ENCODE data around the gene FRMD3.

Gene FRMD3

GRCh38 chr9:83473488-83473971 lies 64.7 kb downstream of the FRMD3 start:
- DNase-seq (ENCODE audit: low spot score), result peak; percentile 12
- in situ Hi-C loops (cut with MboI; ENCODE audit: low pct_unique_long_range_greater_than_20kb, low sequenced_read_pairs, unreplicated experiment), result no loop called here
- TF ChIP-seq CTCF (IDR thresholded peaks at IDR 0.05; ENCODE audit: extremely low read depth, insufficient read depth, missing control alignments), result no peak

- in situ Hi-C loops (cut with MboI; ENCODE audit: low pct_unique_long_range_greater_than_20kb, low sequenced_read_pairs, unreplicated experiment), result no loop called here
- TF ChIP-seq CTCF (IDR thresholded peaks at IDR 0.05; ENCODE audit: extremely low read depth, insufficient read depth, missing control alignments), result no peak
- no peak for DNase-seq (ENCODE audit: low spot score)
Measured at GRCh38 chr9:83472764-83473163, 65.4 kb downstream of the FRMD3 start.

- in situ Hi-C loops (cut with MboI; ENCODE audit: low pct_unique_long_range_greater_than_20kb, low sequenced_read_pairs, unreplicated experiment), result no loop called here
- TF ChIP-seq CTCF (IDR thresholded peaks at IDR 0.05; ENCODE audit: extremely low read depth, insufficient read depth, missing control alignments), result no peak
- no peak for DNase-seq (ENCODE audit: low spot score)
Measured at GRCh38 chr9:83472221-83472665, 66.0 kb downstream of the FRMD3 start.

GRCh38 chr9:83471241-83471640 lies 67.0 kb downstream of the FRMD3 start:
- in situ Hi-C loops (cut with MboI; ENCODE audit: low pct_unique_long_range_greater_than_20kb, low sequenced_read_pairs, unreplicated experiment), result no loop called here
- TF ChIP-seq CTCF (IDR thresholded peaks at IDR 0.05; ENCODE audit: extremely low read depth, insufficient read depth, missing control alignments), result no peak
- no peak for DNase-seq (ENCODE audit: low spot score)

- TF ChIP-seq CTCF (IDR thresholded peaks at IDR 0.05; ENCODE audit: extremely low read depth, insufficient read depth, missing control alignments), result no peak
- in situ Hi-C loops (cut with MboI; ENCODE audit: low pct_unique_long_range_greater_than_20kb, low sequenced_read_pairs, unreplicated experiment), result no loop called here
- DNase-seq (ENCODE audit: low spot score), result no peak
Measured at GRCh38 chr9:83469722-83470121, 68.5 kb downstream of the FRMD3 start.

GRCh38 chr9:83468821-83469220 lies 69.4 kb downstream of the FRMD3 start:
- in situ Hi-C loops (cut with MboI; ENCODE audit: low pct_unique_long_range_greater_than_20kb, low sequenced_read_pairs, unreplicated experiment), result no loop called here
- TF ChIP-seq CTCF (IDR thresholded peaks at IDR 0.05; ENCODE audit: extremely low read depth, insufficient read depth, missing control alignments), result no peak
- no peak for DNase-seq (ENCODE audit: low spot score)

GRCh38 chr9:83466877-83467276 lies 71.3 kb downstream of the FRMD3 start:
- DNase-seq (ENCODE audit: low spot score), result no peak
- in situ Hi-C loops (cut with MboI; ENCODE audit: low pct_unique_long_range_greater_than_20kb, low sequenced_read_pairs, unreplicated experiment), result no loop called here
- TF ChIP-seq CTCF (IDR thresholded peaks at IDR 0.05; ENCODE audit: extremely low read depth, insufficient read depth, missing control alignments), result no peak

Measured in GM13977 (cell line).